HepG2 (cell line): Measurements from ENCODE around the gene MEAK7. TPM values are rescaled to one million over a fixed set of nuclear protein-coding genes. Genes with fewer than 3 reads are reported as not detected.

ENCODE experiments used
- ATAC-seq: fragments of 200-7000 bp; cut with Tn5 transposase; 3 replicates; pipeline ENCODE4 v1.9.1; 2020; ENCODE audit warnings: mild to moderate bottlenecking, moderate library complexity
- BruUV-seq: library from RNA; stranded (reverse); fragments of 400-500 nt; replicated peaks from 2 replicates; lab custom pipeline; 2021; lab: Mats Ljungman, UMichigan
- CTCF ChIA-PET: fragments of 300-600 bp; formaldehyde crosslinking; extraction: SDS; loops from one replicate; lab custom pipeline; 2021; ENCODE audit warnings: low total read pairs, inconsistent platforms, low intra/inter-chr PET ratio; lab: Yijun Ruan, JAX
- POLR2A ChIA-PET: fragments of 350-600 bp; sonication (Branson Sonifier 250); formaldehyde crosslinking; loops from one replicate; lab custom pipeline; 2020; ENCODE audit warnings: antibody characterized with exemption, inconsistent platforms; lab: Yijun Ruan, JAX
- DNase-seq: peaks from one replicate; pipeline ENCODE4 v3.0.0-alpha.2; 2015; ENCODE audit warnings: low spot score
- FAIRE-seq: peaks from 3 replicates; lab custom pipeline; 2011; peaks lifted over from hg19 to GRCh38; lab: Jason Lieb, UNC
- H2AFZ ChIP-seq: one replicate; pipeline ENCODE4 v1.6.1; 2011; ENCODE audit warnings: low read length, inconsistent platforms
- H3K27ac ChIP-seq: fragments of 300-600 bp; 3 replicates; pipeline ENCODE4 v1.8.0; 2011; ENCODE audit warnings: mixed run types, mild to moderate bottlenecking, mixed read lengths, low read length, inconsistent platforms; ENCODE audit not compliant: insufficient read depth; ENCODE audit errors: extremely low read length
- H3K27me3 ChIP-seq, 2 experiments: fragments of 200-600 bp in 1 of 2; 2 replicates in 1 of 2; 3 replicates in 1 of 2; pipeline versions ENCODE4 v1.6.0 to v1.8.0; 2011; ENCODE audit warnings: low read length in 2 of 2, mild to moderate bottlenecking in 2 of 2, moderate library complexity in 2 of 2, inconsistent platforms in 1 of 2; ENCODE audit not compliant: insufficient read depth in 2 of 2, control insufficient read depth in 1 of 2
- H3K36me3 ChIP-seq, 2 experiments: fragments of 200-600 bp in 1 of 2; replicated peaks in 1 of 2; 2 replicates in 1 of 2; 3 replicates in 1 of 2; pipeline versions ENCODE4 v1.5.1 to v1.8.0; 2011; ENCODE audit warnings: low read length in 2 of 2, inconsistent platforms in 1 of 2; ENCODE audit not compliant: insufficient read depth in 2 of 2, control insufficient read depth in 1 of 2
- H3K4me1 ChIP-seq: 2 replicates; pipeline ENCODE4 v1.5.1; 2012; ENCODE audit warnings: low read length, inconsistent platforms; ENCODE audit not compliant: insufficient read depth
- H3K4me2 ChIP-seq: 2 replicates; pipeline ENCODE4 v1.6.0; 2011; ENCODE audit warnings: low read depth, low read length, inconsistent platforms
- H3K4me3 ChIP-seq, 3 experiments: fragments of 200-600 bp in 1 of 3; sonication (generic), shearing (Covaris generic) in 1 of 3; replicated peaks in 1 of 3; 2 replicates each; pipeline ENCODE4 v1.5.1; 2011 to 2016; ENCODE audit warnings: low read length in 3 of 3, inconsistent platforms in 2 of 3, low read depth in 2 of 3, mild to moderate bottlenecking in 2 of 3, control low read depth in 1 of 3, mixed read lengths in 1 of 3; ENCODE audit not compliant: insufficient read depth in 1 of 3
- H3K79me2 ChIP-seq: one replicate; pipeline ENCODE4 v1.6.1; 2011; ENCODE audit warnings: low read length, inconsistent platforms; ENCODE audit not compliant: insufficient read depth
- H3K9ac ChIP-seq: 2 replicates; pipeline ENCODE4 v1.6.0; 2011; ENCODE audit warnings: mild to moderate bottlenecking, low read depth, low read length, inconsistent platforms; ENCODE audit not compliant: insufficient read depth
- H3K9me3 ChIP-seq: 2 replicates; pipeline ENCODE4 v1.5.1; 2012; ENCODE audit warnings: mild to moderate bottlenecking, low read length
- H4K20me1 ChIP-seq: 2 replicates; pipeline ENCODE4 v1.6.0; 2011; ENCODE audit warnings: inconsistent platforms, mild to moderate bottlenecking, low read length, moderate library complexity; ENCODE audit not compliant: insufficient read depth
- BRF2 ChIP-seq: sonication (generic); formaldehyde crosslinking; IDR thresholded peaks from 2 replicates; pipeline ENCODE4 v1.8.1; 2022; ENCODE audit warnings: mild to moderate bottlenecking, missing genetic modification reagents
- CAMTA2 ChIP-seq: sonication (generic); formaldehyde crosslinking; IDR thresholded peaks from 2 replicates; pipeline ENCODE4 v1.4.0; 2020; ENCODE audit warnings: mild to moderate bottlenecking, missing genetic modification reagents, borderline replicate concordance
- GATAD2A ChIP-seq: IDR thresholded peaks from 2 replicates; pipeline ENCODE4 v1.6.1; 2016
- KLF16 ChIP-seq, 2 experiments: sonication (generic) in 1 of 2; formaldehyde crosslinking in 1 of 2; IDR thresholded peaks; 2 replicates each; pipeline versions ENCODE4 v1.6.1 to v1.8.0; 2016 to 2023; ENCODE audit warnings: missing genetic modification reagents in 2 of 2, missing compliant biosample characterization in 1 of 2
- NFE2L1 ChIP-seq: sonication (generic); formaldehyde crosslinking; IDR thresholded peaks from 2 replicates; pipeline ENCODE4 v1.4.0; 2020; ENCODE audit warnings: missing genetic modification reagents, mild to moderate bottlenecking, borderline replicate concordance
- PRPF4 ChIP-seq: fragments of 200-400 bp; formaldehyde crosslinking; IDR thresholded peaks from 2 replicates; pipeline ENCODE4 v1.6.1; 2016; ENCODE audit warnings: low read length, low read depth; ENCODE audit not compliant: poor library complexity, severe bottlenecking
- SATB2 ChIP-seq: sonication (generic); formaldehyde crosslinking; IDR thresholded peaks from 2 replicates; pipeline ENCODE4 v1.5.0; 2020; ENCODE audit warnings: missing genetic modification reagents
- SIN3A ChIP-seq: IDR thresholded peaks from 2 replicates; pipeline ENCODE4 v1.6.1; 2011; ENCODE audit warnings: low read depth, mild to moderate bottlenecking, control low read depth, low read length, borderline replicate concordance
- SMAD1 ChIP-seq: sonication (generic); formaldehyde crosslinking; IDR thresholded peaks from 2 replicates; pipeline ENCODE4 v1.4.0; 2020; ENCODE audit warnings: missing genetic modification reagents, low read depth, mild to moderate bottlenecking, borderline replicate concordance
- TERF1 ChIP-seq: sonication (generic); formaldehyde crosslinking; IDR thresholded peaks from 2 replicates; pipeline ENCODE4 v1.8.0; 2022; ENCODE audit warnings: mild to moderate bottlenecking, missing genetic modification reagents, moderate library complexity
- ZNF280D ChIP-seq: sonication (generic); formaldehyde crosslinking; IDR thresholded peaks from 2 replicates; pipeline ENCODE4 v1.5.1; 2020; ENCODE audit warnings: mild to moderate bottlenecking, missing genetic modification reagents
- ZNF451 ChIP-seq: sonication (generic); formaldehyde crosslinking; IDR thresholded peaks from 2 replicates; pipeline ENCODE4 v1.5.0; 2020; ENCODE audit warnings: mild to moderate bottlenecking, missing genetic modification reagents
- ZNF557 ChIP-seq: sonication (generic); formaldehyde crosslinking; IDR thresholded peaks from 2 replicates; pipeline ENCODE4 v1.4.0; 2020; ENCODE audit warnings: missing genetic modification reagents
- ZNF790 ChIP-seq: sonication (generic); formaldehyde crosslinking; IDR thresholded peaks from 2 replicates; pipeline ENCODE4 v1.8.0; 2022; ENCODE audit warnings: missing genetic modification reagents, mild to moderate bottlenecking, borderline replicate concordance
- ZZZ3 ChIP-seq: sonication (generic); formaldehyde crosslinking; IDR thresholded peaks from 2 replicates; pipeline ENCODE4 v1.4.0; 2020; ENCODE audit warnings: missing genetic modification reagents, mild to moderate bottlenecking, borderline replicate concordance
- WGBS: methylation state at CpG from one replicate; pipeline ENCODE4 v1.1.6; 2017; ENCODE audit warnings: low lambda C conversion rate; 5-methylcytosine and 5-hydroxymethylcytosine counted together
- in situ Hi-C: cut with HindIII; loops from 2 replicates; pipeline ENCODE4 v1.10.0; 2017; ENCODE audit warnings: low pct_unique_long_range_greater_than_20kb; ENCODE audit not compliant: extremely low pct_ligation_motif_present
- intact Hi-C: fragments of 100-400 bp; cut with micrococcal nuclease; formaldehyde crosslinking; loops from one replicate; pipeline ENCODE4 v1.10.0; 2022; ENCODE audit not compliant: unreplicated experiment
- polyA plus RNA-seq, 8 experiments: library from polyadenylated mRNA; depleted of rRNA in 3 of 8; stranded (reverse) in 7 of 8; unstranded in 1 of 8; fragments of >200 nt; fragmentation: Illumina TruSeq in 4 of 8; extraction: Trizol in 4 of 8; gene quantifications; 2 replicates each; pipeline versions ENCODE4 v1.2.1 to v1.2.3, GENCODE V29; 2011 to 2016; ENCODE audit warnings: low read depth in 4 of 8, missing spikeins in 1 of 8, mixed read lengths in 1 of 8; ENCODE audit not compliant: insufficient read depth in 1 of 8
- total RNA-seq, 5 experiments: library from RNA; depleted of rRNA; stranded (reverse); fragments of >200 nt; fragmentation: Illumina TruSeq; extraction: Trizol; gene quantifications; 2 replicates each; pipeline ENCODE4 v1.2.3, GENCODE V29; 2016; ENCODE audit warnings: low read depth in 1 of 5
- TF ChIP-seq, protein P1 (sequence below): sonication (generic); formaldehyde crosslinking; IDR thresholded peaks from 2 replicates; pipeline ENCODE4 v1.5.1; 2020; ENCODE audit warnings: missing genetic modification reagents, mild to moderate bottlenecking, borderline replicate concordance

MEAK7 gene
- total and polyA plus RNA-seq, 2 of the 13 experiments (the other 11 are each of a cell fraction or from before 2014, with no cell fraction given): 11.8 to 14.7 TPM

DNA sequence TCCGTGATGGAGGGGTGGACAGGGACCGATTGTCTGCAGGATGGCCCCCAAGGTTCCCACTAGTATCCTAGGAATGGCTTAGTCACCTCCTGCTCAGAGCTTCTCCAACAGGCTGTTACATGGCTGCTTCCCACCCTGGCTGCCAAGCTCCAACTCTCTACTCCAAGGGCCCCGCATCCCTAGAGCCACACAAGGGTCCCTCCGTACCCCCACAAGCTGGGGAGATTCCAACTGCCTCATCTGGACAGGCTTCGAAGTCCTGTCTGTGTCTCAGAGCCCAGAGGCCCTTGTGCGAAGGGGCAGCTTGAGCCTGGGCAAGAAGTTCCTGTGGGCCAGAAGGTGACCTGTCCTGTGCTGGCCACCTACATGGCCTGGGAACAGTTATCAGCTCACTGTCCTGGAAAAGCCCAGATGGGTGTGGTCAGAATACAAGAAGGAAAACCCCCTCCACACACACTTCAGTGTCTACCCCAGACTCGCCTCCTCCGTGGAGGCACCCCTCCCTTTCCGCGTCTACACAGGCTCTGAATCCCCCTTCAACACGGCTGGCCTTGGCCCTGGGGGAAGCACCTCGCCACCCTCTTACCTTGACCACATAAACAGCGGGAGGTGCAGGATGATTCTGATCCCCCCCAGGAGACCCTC lies 586 bp downstream of the MEAK7 start:
- POLR2A ChIA-PET: interaction anchor here (0.6 kb wide), 1 partner anchor 20 kb away, joined by 3 read pairs; no protein-coding TSS in a partner anchor
- in situ Hi-C loops: no loop called here
- BruUV-seq: no TSS peak
- TF ChIP-seq GATAD2A (CRISPR knock-in tag) (no peak), NFE2L1 (CRISPR knock-in tag) (no peak), SATB2 (CRISPR knock-in tag) (no peak), ZNF790 (CRISPR knock-in tag) (0 out of 2 replicates have a peak, but pooled peaks have one; percentile 2), ZNF280D (CRISPR knock-in tag) (no peak), SIN3A (peak; percentile 0; the same call in 1 of the 2 replicates), PRPF4 (no peak), ZNF451 (CRISPR knock-in tag) (0 out of 2 replicates have a peak, but pooled peaks have one; percentile 4), BRF2 (CRISPR knock-in tag) (no peak), KLF16 (CRISPR knock-in tag; IDR thresholded peaks at IDR 0.05) (no peak), TERF1 (CRISPR knock-in tag) (no peak), CAMTA2 (CRISPR knock-in tag) (0 out of 2 replicates have a peak, but pooled peaks have one; percentile 58), ZZZ3 (no peak), ZNF557 (CRISPR knock-in tag) (no peak), SMAD1 (no peak)
- TF ChIP-seq, protein P1, sequence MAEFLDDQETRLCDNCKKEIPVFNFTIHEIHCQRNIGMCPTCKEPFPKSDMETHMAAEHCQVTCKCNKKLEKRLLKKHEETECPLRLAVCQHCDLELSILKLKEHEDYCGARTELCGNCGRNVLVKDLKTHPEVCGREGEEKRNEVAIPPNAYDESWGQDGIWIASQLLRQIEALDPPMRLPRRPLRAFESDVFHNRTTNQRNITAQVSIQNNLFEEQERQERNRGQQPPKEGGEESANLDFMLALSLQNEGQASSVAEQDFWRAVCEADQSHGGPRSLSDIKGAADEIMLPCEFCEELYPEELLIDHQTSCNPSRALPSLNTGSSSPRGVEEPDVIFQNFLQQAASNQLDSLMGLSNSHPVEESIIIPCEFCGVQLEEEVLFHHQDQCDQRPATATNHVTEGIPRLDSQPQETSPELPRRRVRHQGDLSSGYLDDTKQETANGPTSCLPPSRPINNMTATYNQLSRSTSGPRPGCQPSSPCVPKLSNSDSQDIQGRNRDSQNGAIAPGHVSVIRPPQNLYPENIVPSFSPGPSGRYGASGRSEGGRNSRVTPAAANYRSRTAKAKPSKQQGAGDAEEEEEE (CRISPR knock-in tag): no peak

More for the DNA sequence above, 586 bp downstream of the MEAK7 start:
- CTCF ChIA-PET: interaction anchor here (0.8 kb wide), 1 partner anchor 11 kb away, joined by 3 read pairs; no protein-coding TSS in a partner anchor
- H3K27ac ChIP-seq: no peak overlapping the region
- no peak overlapping the region for H2AFZ ChIP-seq
- WGBS: 36% methylated on average over 11 of the region's 13 CpGs
- H3K4me3 ChIP-seq: peak overlapping the region; percentile 71 to 94 (median 77)
- DNase-seq (no peak), FAIRE-seq (no peak), ATAC-seq (peak; percentile 29)
- H3K4me2 ChIP-seq: peak overlapping the region; percentile 97
- peaks cover 36% of the 10 kb centered on the region for H3K4me1 ChIP-seq
- H4K20me1 ChIP-seq: no peaks in the 10 kb centered on the region
- H3K79me2 ChIP-seq: peaks cover 2% of the 10 kb centered on the region
- H3K9me3 ChIP-seq: no peaks in the 10 kb centered on the region
- intact Hi-C loops: no loop called here
- H3K27me3 ChIP-seq: no peaks in the 10 kb centered on the region; a peak in 1 of 5 replicates
- no peaks in the 10 kb centered on the region; a peak in 1 of 5 replicates for H3K36me3 ChIP-seq
- H3K9ac ChIP-seq: peak overlapping the region; percentile 66
